MG63 (cell line): ENCODE results near the gene RND3. TPM values are rescaled to one million over a fixed set of nuclear protein-coding genes. Genes with fewer than 3 reads are reported as not detected.

Experiments
- DNase-seq: peaks from one replicate; pipeline ENCODE4 v3.0.0-alpha.2; 2020
- H3K27me3 ChIP-seq: fragments of 250-450 bp; sonication (Bioruptor Pico); 2 replicates; pipeline ENCODE4 v1.5.1; 2020; ENCODE audit warnings: mild to moderate bottlenecking, moderate library complexity
- H3K36me3 ChIP-seq: fragments of 250-450 bp; sonication (Bioruptor Pico); 2 replicates; pipeline ENCODE4 v1.5.1; 2020; ENCODE audit warnings: mild to moderate bottlenecking, moderate library complexity
- H3K4me3 ChIP-seq: fragments of 250-450 bp; sonication (Bioruptor Pico); 2 replicates; pipeline ENCODE4 v1.5.1; 2020; ENCODE audit warnings: mild to moderate bottlenecking, moderate library complexity
- H3K9me3 ChIP-seq: fragments of 250-450 bp; sonication (Bioruptor Pico); 2 replicates; pipeline ENCODE4 v1.5.1; 2020; ENCODE audit warnings: mild to moderate bottlenecking, moderate library complexity
- total RNA-seq: library from RNA; depleted of rRNA; stranded (reverse); fragments of >200 nt; shearing (Covaris generic); gene quantifications from 2 replicates; pipeline ENCODE4 v1.2.3, GENCODE V29; 2014; ENCODE audit warnings: low replicate concordance; rRNA removed

Gene RND3
- total RNA-seq = 55.5 and 87.8 TPM in 2 replicates

GRCh38 chr2:150487537-150488429 lies at the start of gene RND3:
Gene RND3 (minus strand): TSS chr2:150487667. CDS start chr2:150487417, 250 bp downstream.
- no peaks in the 10 kb centered on the region for H3K9me3 ChIP-seq

GRCh38 chr2:150535176-150535575 lies 47.7 kb upstream of the RND3 start:
- Histone ChIP-seq H3K36me3 (no peaks in the 10 kb centered on the region), H3K9me3 (0 out of 2 replicates have a peak, but pooled peaks cover 2% of the 10 kb centered on the region), H3K4me3 (no peak overlapping the region), H3K27me3 (no peaks in the 10 kb centered on the region)
- DNase-seq = no peak

More at GRCh38 chr2:150487537-150488429, at the start of gene RND3:
- Histone ChIP-seq H3K4me3 (peak within 1 kb of the TSS; percentile 89), H3K36me3 (peaks cover 41% of the 10 kb centered on the region), H3K27me3 (no peaks in the 10 kb centered on the region)
- peak; percentile 96 for DNase-seq

- 0 out of 2 replicates have a peak, but pooled peaks cover 2% of the 10 kb centered on the region for H3K9me3 ChIP-seq
- no peak overlapping the region for H3K4me3 ChIP-seq
- no peak for DNase-seq
- H3K27me3 ChIP-seq = no peaks in the 10 kb centered on the region
- no peaks in the 10 kb centered on the region for H3K36me3 ChIP-seq
Measured at GRCh38 chr2:150532879-150533278, 45.4 kb upstream of the RND3 start.

- Histone ChIP-seq H3K4me3 (no peak overlapping the region), H3K27me3 (no peaks in the 10 kb centered on the region), H3K9me3 (0 out of 2 replicates have a peak, but pooled peaks cover 2% of the 10 kb centered on the region), H3K36me3 (no peaks in the 10 kb centered on the region)
- DNase-seq = no peak
Measured at GRCh38 chr2:150532020-150532419, 44.6 kb upstream of the RND3 start.

- no peak for DNase-seq
- H3K9me3 ChIP-seq = 0 out of 2 replicates have a peak, but pooled peaks cover 2% of the 10 kb centered on the region
- no peak overlapping the region for H3K4me3 ChIP-seq
- no peaks in the 10 kb centered on the region for H3K36me3 ChIP-seq
- no peaks in the 10 kb centered on the region for H3K27me3 ChIP-seq
Measured at GRCh38 chr2:150531591-150531990, 44.1 kb upstream of the RND3 start.

GRCh38 chr2:150530168-150530567 lies 42.7 kb upstream of the RND3 start:
- Histone ChIP-seq H3K4me3 (no peak overlapping the region), H3K27me3 (no peaks in the 10 kb centered on the region), H3K36me3 (no peaks in the 10 kb centered on the region), H3K9me3 (no peaks in the 10 kb centered on the region)
- DNase-seq = no peak

GRCh38 chr2:150528861-150529801 lies 41.7 kb upstream of the RND3 start:
- peak; percentile 31 for DNase-seq
- peak overlapping the region; percentile 11 for H3K4me3 ChIP-seq
- H3K9me3 ChIP-seq = no peaks in the 10 kb centered on the region
- no peaks in the 10 kb centered on the region for H3K27me3 ChIP-seq
- H3K36me3 ChIP-seq = no peaks in the 10 kb centered on the region

- H3K9me3 ChIP-seq = no peaks in the 10 kb centered on the region
- no peak overlapping the region for H3K4me3 ChIP-seq
- H3K27me3 ChIP-seq = no peaks in the 10 kb centered on the region
- peak; percentile 16 for DNase-seq
- H3K36me3 ChIP-seq = no peaks in the 10 kb centered on the region
Measured at GRCh38 chr2:150526827-150527226, 39.4 kb upstream of the RND3 start.

GRCh38 chr2:150526006-150526405 lies 38.5 kb upstream of the RND3 start:
- Histone ChIP-seq H3K36me3 (no peaks in the 10 kb centered on the region), H3K4me3 (no peak overlapping the region), H3K9me3 (no peaks in the 10 kb centered on the region), H3K27me3 (no peaks in the 10 kb centered on the region)
- no peak for DNase-seq

GRCh38 chr2:150522269-150522668 lies 34.8 kb upstream of the RND3 start:
- H3K27me3 ChIP-seq = no peaks in the 10 kb centered on the region
- H3K9me3 ChIP-seq = no peaks in the 10 kb centered on the region; the same call in 1 of the 2 replicates
- H3K4me3 ChIP-seq = no peak overlapping the region
- no peaks in the 10 kb centered on the region for H3K36me3 ChIP-seq
- DNase-seq = no peak

- no peaks in the 10 kb centered on the region; the same call in 1 of the 2 replicates for H3K9me3 ChIP-seq
- DNase-seq = peak; percentile 52
- no peaks in the 10 kb centered on the region for H3K27me3 ChIP-seq
- no peak overlapping the region for H3K4me3 ChIP-seq
- H3K36me3 ChIP-seq = no peaks in the 10 kb centered on the region
Measured at GRCh38 chr2:150520887-150521664, 33.6 kb upstream of the RND3 start.

- Histone ChIP-seq H3K36me3 (no peaks in the 10 kb centered on the region; the same call in 1 of the 2 replicates), H3K27me3 (no peaks in the 10 kb centered on the region), H3K9me3 (no peaks in the 10 kb centered on the region; the same call in 1 of the 2 replicates), H3K4me3 (no peak overlapping the region)
- no peak for DNase-seq
Measured at GRCh38 chr2:150520033-150520432, 32.6 kb upstream of the RND3 start.

GRCh38 chr2:150517951-150518680 lies 30.6 kb upstream of the RND3 start:
- no peaks in the 10 kb centered on the region; the same call in 1 of the 2 replicates for H3K9me3 ChIP-seq
- no peaks in the 10 kb centered on the region for H3K27me3 ChIP-seq
- H3K4me3 ChIP-seq = no peak overlapping the region
- DNase-seq = no peak
- no peaks in the 10 kb centered on the region; the same call in 1 of the 2 replicates for H3K36me3 ChIP-seq

GRCh38 chr2:150513647-150514046 lies 26.2 kb upstream of the RND3 start:
- H3K4me3 ChIP-seq = no peak overlapping the region
- no peaks in the 10 kb centered on the region for H3K27me3 ChIP-seq
- no peaks in the 10 kb centered on the region; the same call in 1 of the 2 replicates for H3K9me3 ChIP-seq
- DNase-seq = no peak
- H3K36me3 ChIP-seq = no peaks in the 10 kb centered on the region; the same call in 1 of the 2 replicates

- no peak overlapping the region for H3K4me3 ChIP-seq
- DNase-seq = no peak
- H3K36me3 ChIP-seq = no peaks in the 10 kb centered on the region
- H3K27me3 ChIP-seq = no peaks in the 10 kb centered on the region
- H3K9me3 ChIP-seq = no peaks in the 10 kb centered on the region
Measured at GRCh38 chr2:150508497-150509137, 21.1 kb upstream of the RND3 start.
